HCT116 (cell line): ENCODE data around the gene TEPSIN. TPM values are rescaled to one million over a fixed set of nuclear protein-coding genes. Genes with fewer than 3 reads are reported as not detected.

Experiments used
- ATAC-seq: fragments of 200-7000 bp; cut with Tn5 transposase; 2 replicates; pipeline ENCODE4 v1.9.1; 2020; ENCODE audit warnings: mild to moderate bottlenecking, moderate library complexity
- BruUV-seq: library from RNA; stranded (reverse); fragments of 400-500 nt; replicated peaks from 2 replicates; lab custom pipeline; 2021; lab: Mats Ljungman, UMichigan
- CTCF ChIA-PET: fragments of 300-600 bp; sonication (Branson Sonifier 250); formaldehyde crosslinking; loops from one replicate; lab custom pipeline; 2021; ENCODE audit warnings: antibody characterized with exemption; lab: Charles Lee
- POLR2A ChIA-PET: fragments of 300-600, 350-600 bp; sonication (Branson Sonifier 250); formaldehyde crosslinking; loops from one replicate; lab custom pipeline; 2021; ENCODE audit warnings: antibody characterized with exemption; lab: Charles Lee
- RAD21 ChIA-PET, 2 experiments: fragments of 300-600 bp; sonication (Branson Sonifier 250); formaldehyde crosslinking; loops; one replicate each; lab custom pipeline; 2023; ENCODE audit warnings: low total read pairs in 2 of 2; ENCODE audit not compliant: uncharacterized antibody in 2 of 2, unreplicated experiment in 2 of 2, low non-redundant PET in 1 of 2; lab: Charles Lee
- DNase-seq: peaks from one replicate; pipeline ENCODE4 v3.0.0-alpha.2; 2010; ENCODE audit warnings: low read depth, low spot score
- H2AFZ ChIP-seq: fragments of 200-600 bp; shearing (Covaris generic), sonication (generic); 2 replicates; pipeline ENCODE4 v1.6.1; 2017; ENCODE audit warnings: low read depth, mixed run types, mixed read lengths, antibody characterized with exemption, low read length; ENCODE audit not compliant: poor library complexity, severe bottlenecking
- H3K27ac ChIP-seq: 2 replicates; pipeline ENCODE4 v1.5.1; 2012; ENCODE audit warnings: low read depth, low read length
- H3K27me3 ChIP-seq: fragments of 200-600 bp; sonication (generic); 2 replicates; pipeline ENCODE4 v1.6.1; 2016; ENCODE audit warnings: mixed run types, low read length, mixed read lengths; ENCODE audit not compliant: insufficient read depth
- H3K36me3 ChIP-seq, 2 experiments: fragments of 200-500 bp in 1 of 2; fragments of 200-600 bp in 1 of 2; sonication (Bioruptor generic) in 1 of 2; sonication (generic) in 1 of 2; 2 replicates each; pipeline versions ENCODE4 v1.5.1 to v1.6.1; 2014 to 2016; ENCODE audit warnings: low read length in 2 of 2, inconsistent platforms in 1 of 2, mixed read lengths in 1 of 2, mixed run types in 1 of 2; ENCODE audit not compliant: insufficient read depth in 2 of 2, control insufficient read depth in 1 of 2
- H3K4me1 ChIP-seq, 2 experiments: fragments of 200-600 bp in 1 of 2; sonication (generic) in 1 of 2; 2 replicates each; pipeline versions ENCODE4 v1.5.1 to v1.6.1; 2012 to 2017; ENCODE audit warnings: low read length in 2 of 2, inconsistent platforms in 1 of 2, mild to moderate bottlenecking in 1 of 2, mixed read lengths in 1 of 2, mixed run types in 1 of 2, moderate library complexity in 1 of 2; ENCODE audit not compliant: insufficient read depth in 2 of 2, control insufficient read depth in 1 of 2
- H3K4me2 ChIP-seq: fragments of 200-600 bp; sonication (generic); 2 replicates; pipeline ENCODE4 v1.6.1; 2017; ENCODE audit warnings: mixed run types, low read length, mixed read lengths
- H3K4me3 ChIP-seq, 2 experiments: fragments of 200-600 bp in 1 of 2; sonication (generic) in 1 of 2; replicated peaks in 1 of 2; 2 replicates each; pipeline ENCODE4 v1.5.1; 2011 to 2016; ENCODE audit warnings: low read length in 2 of 2, control low read depth in 1 of 2, low read depth in 1 of 2, mild to moderate bottlenecking in 1 of 2, mixed read lengths in 1 of 2, mixed run types in 1 of 2
- H3K79me2 ChIP-seq: fragments of 200-600 bp; sonication (generic); 2 replicates; pipeline ENCODE4 v1.6.1; 2017; ENCODE audit warnings: mild to moderate bottlenecking, mixed run types, low read length, moderate library complexity, mixed read lengths; ENCODE audit not compliant: insufficient read depth
- H3K9ac ChIP-seq: fragments of 200-600 bp; sonication (generic); 2 replicates; pipeline ENCODE4 v1.6.1; 2016; ENCODE audit warnings: low read length, mixed read lengths
- H3K9me2 ChIP-seq: fragments of 200-600 bp; sonication (generic), shearing (Covaris generic); 2 replicates; pipeline ENCODE4 v1.6.1; 2017; ENCODE audit warnings: mixed run types, mild to moderate bottlenecking, moderate library complexity; ENCODE audit not compliant: insufficient read depth
- H3K9me3 ChIP-seq, 2 experiments: fragments of 200-500 bp in 1 of 2; fragments of 200-600 bp in 1 of 2; sonication (Bioruptor generic) in 1 of 2; sonication (generic) in 1 of 2; 2 replicates each; pipeline ENCODE4 v1.6.1; 2014 to 2017; ENCODE audit warnings: low read length in 2 of 2, mixed read lengths in 2 of 2, inconsistent platforms in 1 of 2, low read depth in 1 of 2, mild to moderate bottlenecking in 1 of 2, mixed run types in 1 of 2, moderate library complexity in 1 of 2; ENCODE audit not compliant: control insufficient read depth in 1 of 2, insufficient read depth in 1 of 2
- H4K20me1 ChIP-seq: fragments of 200-600 bp; sonication (generic), shearing (Covaris generic); 2 replicates; pipeline ENCODE4 v1.6.1; 2017; ENCODE audit warnings: mixed run types, mild to moderate bottlenecking, moderate library complexity; ENCODE audit not compliant: insufficient read depth
- CEBPB ChIP-seq: IDR thresholded peaks from 2 replicates; pipeline ENCODE4 v1.6.1; 2012; ENCODE audit warnings: low read depth
- EZH2 ChIP-seq: fragments of 200-600 bp; sonication (generic); IDR thresholded peaks from 2 replicates; pipeline ENCODE4 v1.6.1; 2017; ENCODE audit warnings: antibody characterized with exemption, mixed run types
- FOSL1 ChIP-seq: IDR thresholded peaks from 2 replicates; pipeline ENCODE4 v1.6.1; 2012; ENCODE audit warnings: low read depth
- POLR2A ChIP-seq: IDR thresholded peaks from 2 replicates; pipeline ENCODE4 v1.7.0; 2011; ENCODE audit warnings: borderline replicate concordance; ENCODE audit not compliant: insufficient read depth, insufficient read length; ENCODE audit errors: extremely low read depth
- POLR2AphosphoS5 ChIP-seq: IDR thresholded peaks from 2 replicates; pipeline ENCODE4 v1.6.1; 2011; ENCODE audit warnings: mild to moderate bottlenecking, low read depth, low read length, moderate library complexity
- RAD21 ChIP-seq: IDR thresholded peaks from 2 replicates; pipeline ENCODE4 v1.6.1; 2012; ENCODE audit warnings: low read depth, mild to moderate bottlenecking
- SP1 ChIP-seq: IDR thresholded peaks from 2 replicates; pipeline ENCODE4 v1.6.1; 2012; ENCODE audit warnings: low read depth
- intact Hi-C: fragments of 100-400 bp; cut with micrococcal nuclease; formaldehyde crosslinking; loops from 2 replicates; pipeline ENCODE4 v1.10.0; 2022
- total RNA-seq: library from RNA; stranded (reverse); gene quantifications from one replicate; pipeline ENCODE4 v1.2.1, GENCODE V29; 2021; ENCODE audit not compliant: unreplicated experiment
- TF ChIP-seq, protein P1 (sequence below): IDR thresholded peaks from 2 replicates; pipeline ENCODE4 v1.6.1; 2011; ENCODE audit warnings: mild to moderate bottlenecking, low read length, moderate library complexity; ENCODE audit not compliant: insufficient replicate concordance; ENCODE audit errors: extremely low read depth
- TF ChIP-seq, protein P2 (sequence below): IDR thresholded peaks from 2 replicates; pipeline ENCODE4 v1.6.1; 2012
- TF ChIP-seq, protein P3 (sequence below): IDR thresholded peaks from 2 replicates; pipeline ENCODE4 v1.6.1; 2012; ENCODE audit warnings: low read depth
- TF ChIP-seq, protein P4 (sequence below): IDR thresholded peaks from 2 replicates; pipeline ENCODE4 v1.6.1; 2012

Gene TEPSIN
- total RNA-seq, 1 experiment from 2014 or later: 50.6 TPM

DNA sequence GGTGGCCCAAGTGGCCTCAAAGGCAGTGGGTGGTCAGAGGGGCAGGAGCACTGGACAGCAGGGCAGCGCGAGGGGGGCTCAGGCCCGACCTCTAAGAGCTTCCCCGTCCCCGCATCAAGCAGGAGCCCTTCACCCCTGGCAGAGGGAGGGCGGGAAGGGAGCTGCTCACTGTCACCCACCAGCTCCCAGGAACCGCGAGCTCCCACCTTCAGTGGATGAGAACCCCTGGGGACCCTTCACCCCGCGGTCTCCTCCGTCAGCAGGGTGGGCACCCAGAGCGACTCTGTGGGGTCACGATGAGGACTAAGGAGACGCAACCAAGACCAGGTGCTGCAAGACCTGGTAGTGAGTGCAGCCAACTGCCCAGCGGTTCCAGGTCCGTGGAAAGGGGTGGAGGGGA, 29.7 kb downstream of the TEPSIN start (continued):
- TF ChIP-seq, protein P1, sequence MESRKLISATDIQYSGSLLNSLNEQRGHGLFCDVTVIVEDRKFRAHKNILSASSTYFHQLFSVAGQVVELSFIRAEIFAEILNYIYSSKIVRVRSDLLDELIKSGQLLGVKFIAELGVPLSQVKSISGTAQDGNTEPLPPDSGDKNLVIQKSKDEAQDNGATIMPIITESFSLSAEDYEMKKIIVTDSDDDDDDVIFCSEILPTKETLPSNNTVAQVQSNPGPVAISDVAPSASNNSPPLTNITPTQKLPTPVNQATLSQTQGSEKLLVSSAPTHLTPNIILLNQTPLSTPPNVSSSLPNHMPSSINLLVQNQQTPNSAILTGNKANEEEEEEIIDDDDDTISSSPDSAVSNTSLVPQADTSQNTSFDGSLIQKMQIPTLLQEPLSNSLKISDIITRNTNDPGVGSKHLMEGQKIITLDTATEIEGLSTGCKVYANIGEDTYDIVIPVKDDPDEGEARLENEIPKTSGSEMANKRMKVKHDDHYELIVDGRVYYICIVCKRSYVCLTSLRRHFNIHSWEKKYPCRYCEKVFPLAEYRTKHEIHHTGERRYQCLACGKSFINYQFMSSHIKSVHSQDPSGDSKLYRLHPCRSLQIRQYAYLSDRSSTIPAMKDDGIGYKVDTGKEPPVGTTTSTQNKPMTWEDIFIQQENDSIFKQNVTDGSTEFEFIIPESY: no peak
- no peak for TF ChIP-seq CEBPB
- no peak for TF ChIP-seq EZH2
- no peak for TF ChIP-seq POLR2A

DNA sequence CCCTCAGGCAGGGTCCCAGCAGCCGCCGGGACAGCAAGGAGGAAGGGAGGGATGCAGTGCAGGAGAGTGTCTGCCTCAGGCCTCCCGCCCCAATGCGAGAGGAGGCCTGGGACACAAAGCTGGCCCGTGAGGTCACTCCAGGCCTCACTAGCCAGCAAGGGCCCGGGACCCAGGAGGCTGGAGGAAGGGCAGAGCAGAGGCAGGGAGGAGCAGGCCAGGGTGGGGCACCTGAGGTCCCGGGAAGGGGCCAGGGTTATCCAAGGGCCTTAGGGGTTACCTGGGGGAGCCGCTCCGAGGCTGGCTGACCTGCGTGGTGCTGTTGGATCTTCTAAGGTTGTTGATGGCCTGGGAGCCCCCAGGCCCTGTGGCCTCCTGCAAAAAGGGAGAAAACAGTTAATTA, 30.2 kb downstream of the TEPSIN start:
- Histone ChIP-seq H3K9me2 (no peaks in the 10 kb centered on the region), H3K79me2 (no peaks in the 10 kb centered on the region), H3K4me1 (no peaks in the 10 kb centered on the region), H4K20me1 (no peaks in the 10 kb centered on the region), H3K36me3 (peaks cover 0 to 2% of the 10 kb centered on the region in 2 experiments; a peak in 1 of 4 replicates), H3K9ac (no peak overlapping the region), H3K27ac (no peak overlapping the region), H3K4me2 (no peak overlapping the region), H3K27me3 (no peaks in the 10 kb centered on the region), H2AFZ (no peak overlapping the region), H3K9me3 (no peaks in the 10 kb centered on the region), H3K4me3 (no peak overlapping the region)
- RAD21 ChIA-PET: no interaction called here
- DNase-seq (no peak), ATAC-seq (no peak)
- TF ChIP-seq, protein P1: no peak
- TF ChIP-seq FOSL1 (no peak), RAD21 (no peak), POLR2AphosphoS5 (no peak), SP1 (no peak), POLR2A (no peak)
- TF ChIP-seq, protein P2, sequence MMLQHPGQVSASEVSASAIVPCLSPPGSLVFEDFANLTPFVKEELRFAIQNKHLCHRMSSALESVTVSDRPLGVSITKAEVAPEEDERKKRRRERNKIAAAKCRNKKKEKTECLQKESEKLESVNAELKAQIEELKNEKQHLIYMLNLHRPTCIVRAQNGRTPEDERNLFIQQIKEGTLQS: no peak
- TF ChIP-seq, protein P3, sequence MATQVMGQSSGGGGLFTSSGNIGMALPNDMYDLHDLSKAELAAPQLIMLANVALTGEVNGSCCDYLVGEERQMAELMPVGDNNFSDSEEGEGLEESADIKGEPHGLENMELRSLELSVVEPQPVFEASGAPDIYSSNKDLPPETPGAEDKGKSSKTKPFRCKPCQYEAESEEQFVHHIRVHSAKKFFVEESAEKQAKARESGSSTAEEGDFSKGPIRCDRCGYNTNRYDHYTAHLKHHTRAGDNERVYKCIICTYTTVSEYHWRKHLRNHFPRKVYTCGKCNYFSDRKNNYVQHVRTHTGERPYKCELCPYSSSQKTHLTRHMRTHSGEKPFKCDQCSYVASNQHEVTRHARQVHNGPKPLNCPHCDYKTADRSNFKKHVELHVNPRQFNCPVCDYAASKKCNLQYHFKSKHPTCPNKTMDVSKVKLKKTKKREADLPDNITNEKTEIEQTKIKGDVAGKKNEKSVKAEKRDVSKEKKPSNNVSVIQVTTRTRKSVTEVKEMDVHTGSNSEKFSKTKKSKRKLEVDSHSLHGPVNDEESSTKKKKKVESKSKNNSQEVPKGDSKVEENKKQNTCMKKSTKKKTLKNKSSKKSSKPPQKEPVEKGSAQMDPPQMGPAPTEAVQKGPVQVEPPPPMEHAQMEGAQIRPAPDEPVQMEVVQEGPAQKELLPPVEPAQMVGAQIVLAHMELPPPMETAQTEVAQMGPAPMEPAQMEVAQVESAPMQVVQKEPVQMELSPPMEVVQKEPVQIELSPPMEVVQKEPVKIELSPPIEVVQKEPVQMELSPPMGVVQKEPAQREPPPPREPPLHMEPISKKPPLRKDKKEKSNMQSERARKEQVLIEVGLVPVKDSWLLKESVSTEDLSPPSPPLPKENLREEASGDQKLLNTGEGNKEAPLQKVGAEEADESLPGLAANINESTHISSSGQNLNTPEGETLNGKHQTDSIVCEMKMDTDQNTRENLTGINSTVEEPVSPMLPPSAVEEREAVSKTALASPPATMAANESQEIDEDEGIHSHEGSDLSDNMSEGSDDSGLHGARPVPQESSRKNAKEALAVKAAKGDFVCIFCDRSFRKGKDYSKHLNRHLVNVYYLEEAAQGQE: no peak
- TF ChIP-seq, protein P4, sequence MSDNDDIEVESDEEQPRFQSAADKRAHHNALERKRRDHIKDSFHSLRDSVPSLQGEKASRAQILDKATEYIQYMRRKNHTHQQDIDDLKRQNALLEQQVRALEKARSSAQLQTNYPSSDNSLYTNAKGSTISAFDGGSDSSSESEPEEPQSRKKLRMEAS: no peak
- BruUV-seq: no TSS peak
- CTCF ChIA-PET: no interaction called here
- POLR2A ChIA-PET: no interaction called here
- intact Hi-C loops: no loop called here
